KG1 (cell line): ENCODE results near the gene GORASP1.

Experiments used
- DNase-seq: peaks from one replicate; lab custom pipeline; 2025; lab: John Stamatoyannopoulos, UW

GORASP1 gene

GRCh38 chr3:39107388-39108199 lies at the start of gene GORASP1, which contains the start of gene TTC21A:
GORASP1 (minus strand) TSS chr3:39107627; CDS start chr3:39107541, 86 bp downstream.
TTC21A (plus strand) TSS chr3:39107680; CDS start chr3:39107838, 158 bp downstream.
- peak; percentile 59 for DNase-seq

- DNase-seq: no peak
These were observed 49.0 kb upstream of the GORASP1 start for GRCh38 chr3:39156421-39156820.

- DNase-seq: no peak
These were observed 47.0 kb upstream of the GORASP1 start for GRCh38 chr3:39154280-39155021.

- DNase-seq: no peak
These were observed 46.5 kb upstream of the GORASP1 start for GRCh38 chr3:39153977-39154279.

- DNase-seq: no peak
These were observed 43.6 kb upstream of the GORASP1 start for GRCh38 chr3:39150803-39151631.

GRCh38 chr3:39150148-39150802 lies 42.8 kb upstream of the GORASP1 start:
- DNase-seq: no peak

- no peak for DNase-seq
These were observed 42.2 kb upstream of the GORASP1 start for GRCh38 chr3:39149498-39150147.

- DNase-seq: no peak
These were observed 41.6 kb upstream of the GORASP1 start for GRCh38 chr3:39149059-39149455.

GRCh38 chr3:39148435-39149058 lies 41.1 kb upstream of the GORASP1 start:
- DNase-seq: peak; percentile 58

GRCh38 chr3:39147711-39148434 lies 40.4 kb upstream of the GORASP1 start:
- DNase-seq: peak; percentile 89

- DNase-seq: peak; percentile 48
These were observed 39.5 kb upstream of the GORASP1 start for GRCh38 chr3:39146611-39147591.

- DNase-seq: no peak
These were observed 38.7 kb upstream of the GORASP1 start for GRCh38 chr3:39146083-39146501.

- no peak for DNase-seq
These were observed 37.4 kb upstream of the GORASP1 start for GRCh38 chr3:39144748-39145380.

GRCh38 chr3:39144095-39144747 lies 36.8 kb upstream of the GORASP1 start:
- no peak for DNase-seq

- no peak for DNase-seq
These were observed 35.8 kb upstream of the GORASP1 start for GRCh38 chr3:39143051-39143885.

- DNase-seq: no peak
These were observed 34.6 kb upstream of the GORASP1 start for GRCh38 chr3:39142067-39142466.
